HL-60/S4 treated with retinoic acid at 250 ng/mL for 4 days and 3 days (cell line): ENCODE data around the gene PACRG.

ENCODE experiments used
- in situ Hi-C: fragments of 300-500 bp; cut with MboI; formaldehyde crosslinking; loops from 2 replicates; pipeline ENCODE4 v1.7.0; 2022; ENCODE audit warnings: low sequenced_read_pairs

Gene PACRG

DNA sequence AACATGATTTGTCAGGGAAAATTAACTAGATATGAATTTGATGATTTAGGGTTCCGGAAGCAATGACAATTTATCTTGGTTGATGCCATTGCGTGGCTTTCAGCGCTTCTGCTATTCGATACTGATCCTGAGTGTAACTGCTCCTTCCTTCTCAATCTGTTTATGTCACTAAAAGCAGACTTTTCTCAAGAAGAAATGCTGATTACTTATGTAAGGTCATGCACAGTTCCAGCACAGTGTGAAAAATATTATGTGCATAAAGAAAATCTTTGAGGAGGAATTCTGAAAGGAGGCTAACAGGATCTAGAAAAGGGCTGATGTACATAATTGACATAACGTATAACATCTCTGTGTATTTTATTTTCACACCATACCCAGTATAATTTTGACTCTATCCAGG, 336.6 kb downstream of the PACRG start:
- in situ Hi-C loops, result no loop called here

DNA sequence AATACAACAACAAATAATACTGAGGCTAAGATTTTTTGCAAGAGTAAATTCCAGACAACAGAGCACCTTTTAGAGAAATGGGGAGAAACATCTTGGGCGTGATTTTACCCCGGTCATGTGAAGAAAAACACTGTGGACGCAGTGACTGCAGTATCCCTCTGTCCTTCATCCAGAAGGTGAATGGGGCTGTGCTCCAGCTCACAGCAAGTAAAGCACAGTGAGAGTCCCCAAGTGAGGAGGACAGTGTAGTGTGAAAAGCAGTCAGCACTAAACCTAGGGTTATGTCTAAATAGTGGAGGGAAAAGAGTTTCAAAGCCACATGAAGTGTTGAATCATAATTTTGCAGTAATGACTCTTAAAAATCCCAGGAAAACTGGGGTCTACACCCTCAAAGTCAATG, 338.4 kb downstream of the PACRG start:
- in situ Hi-C loops, result no loop called here

DNA sequence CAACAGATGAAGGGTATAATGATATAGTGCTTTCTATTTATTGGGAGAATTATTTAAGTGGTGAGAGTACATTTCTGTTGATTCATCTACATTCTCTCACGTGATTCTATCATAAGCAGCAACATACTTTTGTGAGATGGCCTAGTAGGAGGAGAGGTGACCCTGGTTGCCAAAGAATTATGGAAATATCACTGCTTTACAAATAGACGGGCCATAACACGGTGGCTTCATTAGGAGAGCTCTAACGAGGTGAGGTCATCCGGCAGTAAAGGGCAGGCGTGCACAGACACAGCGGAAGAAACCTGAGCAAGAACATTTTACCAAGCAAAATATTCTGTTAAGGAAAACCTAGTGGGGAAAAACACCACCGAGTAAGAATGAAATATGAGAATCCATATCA, 349.4 kb downstream of the PACRG start:
- in situ Hi-C loops, result no loop called here

GRCh38 chr6:163078712-163079111, 350.9 kb downstream of the PACRG start:
- in situ Hi-C loops, result no loop called here

DNA sequence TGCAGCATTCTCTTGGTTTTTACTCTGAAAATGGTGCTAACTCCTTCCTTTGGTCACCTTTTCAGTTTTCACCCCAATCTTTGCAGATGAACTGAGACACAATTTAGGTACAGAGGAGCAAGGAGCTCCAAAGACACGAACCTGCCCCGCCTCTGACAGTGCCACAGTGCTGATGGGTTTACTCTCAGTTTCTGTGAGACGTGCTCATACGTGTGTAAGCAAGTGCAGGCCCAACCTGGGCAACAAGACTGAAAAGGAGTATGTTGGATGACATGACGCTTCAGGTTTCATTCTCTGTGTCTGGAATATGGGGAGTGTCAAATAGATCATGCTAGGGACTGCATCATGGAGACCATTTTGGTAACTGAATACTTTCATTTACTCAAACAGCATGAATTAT, 352.5 kb downstream of the PACRG start:
- in situ Hi-C loops, result no loop called here

DNA sequence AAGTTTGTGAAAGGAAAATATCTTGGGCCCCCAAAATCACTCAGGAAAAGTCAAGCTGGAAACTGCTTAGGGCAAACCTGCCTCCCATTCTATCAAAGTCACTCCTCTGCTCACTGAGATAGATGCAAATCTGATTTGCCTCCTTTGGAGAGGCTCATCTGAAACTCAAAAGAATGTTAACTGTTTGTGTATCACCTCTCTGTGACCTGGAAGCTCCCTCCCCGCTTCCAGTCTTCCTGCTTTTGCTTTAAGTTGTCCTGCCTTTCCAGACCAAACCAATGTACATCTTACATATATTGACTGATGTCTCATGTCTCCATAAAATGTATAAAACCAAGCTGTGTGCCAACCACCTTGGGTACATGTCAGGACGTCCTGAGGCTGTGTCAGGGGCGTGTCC, 355.4 kb downstream of the PACRG start:
- in situ Hi-C loops, result no loop called here

- in situ Hi-C loops, result no loop called here
Observed at GRCh38 chr6:163085426-163085825, 357.7 kb downstream of the PACRG start.

DNA sequence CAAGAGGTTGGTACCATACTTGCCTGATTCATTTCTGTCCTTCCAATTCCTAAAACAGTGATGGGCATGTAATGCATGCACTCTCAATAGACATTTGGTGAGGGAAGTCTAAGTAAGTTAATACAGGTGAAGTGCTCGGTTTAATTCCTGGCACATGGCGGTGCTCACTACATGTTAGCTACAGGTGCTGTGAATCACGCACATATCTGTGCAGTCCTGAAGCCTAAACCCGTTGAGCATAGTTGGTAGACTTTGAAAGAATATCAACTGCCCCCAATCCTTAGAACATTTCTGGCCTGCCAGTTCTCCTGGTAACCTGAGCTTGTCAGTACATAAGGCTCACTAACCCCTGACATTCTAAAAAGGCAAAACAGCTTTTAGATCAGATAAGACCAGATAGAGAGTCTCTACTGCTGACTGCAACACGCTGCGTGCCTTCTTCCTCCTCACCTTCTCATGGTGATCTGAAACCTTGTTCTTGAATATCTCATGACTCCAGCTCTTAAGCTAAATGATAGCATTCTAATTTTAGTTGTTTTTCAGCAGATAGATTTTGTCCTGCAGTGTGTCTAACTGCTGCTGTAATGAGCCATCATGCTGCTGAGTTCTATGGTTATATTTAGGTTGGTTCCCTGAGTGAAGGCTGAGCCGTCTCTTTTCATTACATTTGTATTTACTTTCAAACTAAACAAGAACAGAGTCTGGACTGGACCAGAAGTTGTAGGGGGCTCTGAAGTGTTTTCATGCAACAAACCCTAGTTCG, 358.3 kb downstream of the PACRG start:
- in situ Hi-C loops, result no loop called here

GRCh38 chr6:163086624-163086920, 358.8 kb downstream of the PACRG start:
- in situ Hi-C loops, result no loop called here

DNA sequence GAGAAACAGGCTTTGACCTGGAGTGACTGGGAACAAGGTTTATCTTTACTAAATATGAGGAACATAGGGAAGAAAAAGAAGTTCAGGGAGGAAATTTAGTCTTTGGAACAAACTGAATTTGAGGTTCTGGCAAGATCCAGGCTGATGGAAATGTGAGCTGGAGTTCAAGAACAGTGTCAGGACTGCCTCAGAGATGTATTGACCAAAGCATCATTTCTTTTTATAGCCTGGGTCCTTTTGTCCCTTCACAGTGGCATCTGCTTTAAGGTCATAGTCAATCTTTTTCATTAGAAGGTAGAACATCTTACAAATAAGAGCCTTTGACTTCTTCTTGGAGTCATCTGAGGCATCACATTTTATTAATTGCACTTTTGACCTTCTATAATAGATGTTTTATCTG, 360.2 kb downstream of the PACRG start:
- in situ Hi-C loops, result no loop called here

GRCh38 chr6:163092876-163093275, 365.1 kb downstream of the PACRG start:
- in situ Hi-C loops, result no loop called here

- in situ Hi-C loops, result no loop called here
Observed at GRCh38 chr6:163094881-163095280, 367.1 kb downstream of the PACRG start.

GRCh38 chr6:163095401-163095800, 367.6 kb downstream of the PACRG start:
- in situ Hi-C loops, result no loop called here

GRCh38 chr6:163098827-163099479, 371.2 kb downstream of the PACRG start:
- in situ Hi-C loops, result no loop called here

DNA sequence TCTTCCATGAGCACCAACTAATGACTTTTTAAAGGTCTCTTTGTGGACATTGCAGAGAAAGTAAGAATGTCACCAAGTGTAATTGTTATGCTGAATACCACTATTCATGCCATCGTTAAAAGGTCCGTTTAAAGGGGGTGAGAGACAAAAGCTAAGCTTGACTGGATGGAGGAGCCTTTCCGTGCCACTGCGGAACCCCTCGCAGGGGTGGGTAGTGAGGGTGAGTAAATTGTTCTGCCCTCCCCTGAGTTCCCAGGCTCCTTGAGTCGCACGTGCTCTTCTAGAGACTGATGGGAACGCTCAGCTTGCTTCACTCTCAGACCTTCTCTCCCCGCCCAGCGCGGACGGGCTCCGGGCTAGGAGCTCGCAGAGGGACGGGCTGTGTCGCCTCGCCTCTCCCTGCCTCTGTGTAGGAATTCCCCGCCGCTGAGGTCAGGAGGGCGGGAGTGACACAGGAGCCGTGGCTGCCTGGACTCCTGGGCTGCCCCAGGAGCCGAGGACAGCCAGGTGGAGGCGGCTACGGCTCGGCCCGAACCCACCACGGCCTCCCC, 371.9 kb downstream of the PACRG start:
- in situ Hi-C loops, result no loop called here

- in situ Hi-C loops, result no loop called here
Observed at GRCh38 chr6:163100259-163100658, 372.5 kb downstream of the PACRG start.

- in situ Hi-C loops, result no loop called here
Observed at GRCh38 chr6:163113358-163113962, 385.7 kb downstream of the PACRG start.

- in situ Hi-C loops, result no loop called here
Observed at GRCh38 chr6:163118941-163119340, 391.2 kb downstream of the PACRG start.

- in situ Hi-C loops, result no loop called here
Observed at GRCh38 chr6:163120223-163120622, 392.4 kb downstream of the PACRG start.

- in situ Hi-C loops, result no loop called here
Observed at GRCh38 chr6:163121270-163121669, 393.5 kb downstream of the PACRG start.

GRCh38 chr6:163122365-163122764, 394.6 kb downstream of the PACRG start:
- in situ Hi-C loops, result no loop called here

DNA sequence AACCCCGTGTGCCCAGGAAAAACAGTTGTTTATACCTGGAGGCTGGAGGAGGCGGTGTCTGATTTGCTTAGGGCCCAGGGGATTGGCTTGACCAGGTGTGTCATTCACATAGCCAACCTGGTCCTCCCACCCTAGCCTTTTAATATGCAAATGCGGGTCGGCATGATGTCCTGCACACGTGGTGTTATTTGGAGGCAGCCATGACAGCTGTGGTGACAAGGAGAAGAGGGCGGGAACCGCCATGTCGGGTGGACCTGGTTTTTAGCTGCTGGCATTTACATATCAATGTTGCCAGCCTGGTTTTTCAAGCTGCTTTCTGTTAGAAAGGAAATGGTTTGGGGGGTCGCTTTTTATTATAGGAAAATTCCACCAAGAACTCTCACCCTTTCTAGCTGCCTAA, 395.3 kb downstream of the PACRG start:
- in situ Hi-C loops, result no loop called here
